HG03354 (cell line): ENCODE data around the gene CD79B.
"Not testable (repeated sequence)": the region's sequence is repeated elsewhere in the genome, so short reads cannot be mapped to it uniquely, and the experiment has no call there.

Experiments
- ATAC-seq: cut with Tn5 transposase; IDR thresholded peaks from one replicate; pipeline ENCODE4 v1.9.1; 2021; ENCODE audit warnings: mild to moderate bottlenecking; ENCODE audit not compliant: unreplicated experiment, poor library complexity, severe bottlenecking

Gene CD79B

DNA sequence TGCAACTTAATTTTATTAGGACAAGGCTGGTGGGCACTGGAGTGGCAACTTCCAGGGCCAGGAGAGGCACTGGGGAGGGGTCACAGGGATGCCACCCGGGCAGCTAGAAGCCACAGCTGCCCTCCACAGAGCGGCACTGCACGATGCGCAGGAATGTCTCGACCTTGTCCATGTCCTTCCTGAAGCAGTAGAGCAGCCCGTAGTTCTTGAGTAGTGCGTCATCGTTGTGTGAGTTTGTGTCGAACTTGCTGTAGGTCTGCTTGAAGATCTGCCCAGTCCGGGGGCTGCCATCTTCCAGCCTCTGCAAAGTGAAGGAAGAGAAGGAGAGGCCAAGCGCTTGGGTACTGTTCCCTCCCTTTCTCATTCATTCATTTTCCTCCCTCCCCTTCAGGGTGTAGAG is 14.9 kb downstream of the CD79B start:
- ATAC-seq = not testable (repeated sequence)

DNA sequence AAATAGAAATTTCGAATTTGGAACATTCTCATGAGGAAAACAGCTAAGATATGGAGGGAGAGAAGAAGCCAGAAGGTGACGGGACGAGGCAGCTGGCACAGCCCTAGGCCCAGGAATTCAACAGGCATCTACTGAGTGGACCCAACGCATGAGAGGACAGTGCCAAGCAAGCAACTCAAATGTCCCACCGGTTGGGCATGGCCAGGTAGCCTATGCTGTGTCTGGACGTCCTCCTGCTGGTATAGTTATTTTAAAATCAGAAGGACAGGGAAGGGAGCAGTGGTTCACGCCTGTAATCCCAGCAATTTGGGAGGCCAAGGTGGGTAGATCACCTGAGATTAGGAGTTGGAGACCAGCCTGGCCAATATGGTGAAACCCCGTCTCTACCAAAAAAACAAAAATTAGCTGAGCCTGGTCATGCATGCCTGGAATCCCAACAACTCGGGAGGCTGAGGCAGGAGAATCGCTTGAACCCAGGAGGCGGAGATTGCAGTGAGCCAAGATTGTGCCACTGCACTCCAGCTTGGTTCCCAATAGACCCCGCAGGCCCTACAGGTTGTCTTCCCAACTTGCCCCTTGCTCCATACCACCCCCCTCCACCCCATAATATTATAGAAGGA is 15.5 kb downstream of the CD79B start:
- ATAC-seq = no peak

GRCh38 chr17:63915753-63916152 is 16.4 kb downstream of the CD79B start:
- not testable (repeated sequence) for ATAC-seq

DNA sequence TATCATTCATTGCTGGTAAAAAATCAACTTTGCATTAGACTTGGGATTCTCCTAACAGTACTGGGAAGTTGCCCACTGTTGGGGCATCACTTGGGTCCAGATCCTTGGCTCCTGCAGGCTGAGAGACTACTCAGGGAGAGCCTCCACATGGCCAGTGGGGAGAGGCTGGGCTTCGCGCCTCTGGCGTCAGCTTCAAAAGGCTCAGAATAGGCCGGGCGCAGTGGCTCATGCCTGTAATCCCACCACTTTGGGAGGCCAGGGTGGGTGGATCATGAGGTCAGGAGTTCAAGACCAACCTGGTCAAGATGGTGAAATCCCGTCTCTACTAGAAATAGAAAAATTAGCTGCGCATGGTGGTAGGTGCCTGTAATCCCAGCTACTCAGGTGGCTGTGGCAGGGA is 17.7 kb downstream of the CD79B start:
- ATAC-seq = no peak

DNA sequence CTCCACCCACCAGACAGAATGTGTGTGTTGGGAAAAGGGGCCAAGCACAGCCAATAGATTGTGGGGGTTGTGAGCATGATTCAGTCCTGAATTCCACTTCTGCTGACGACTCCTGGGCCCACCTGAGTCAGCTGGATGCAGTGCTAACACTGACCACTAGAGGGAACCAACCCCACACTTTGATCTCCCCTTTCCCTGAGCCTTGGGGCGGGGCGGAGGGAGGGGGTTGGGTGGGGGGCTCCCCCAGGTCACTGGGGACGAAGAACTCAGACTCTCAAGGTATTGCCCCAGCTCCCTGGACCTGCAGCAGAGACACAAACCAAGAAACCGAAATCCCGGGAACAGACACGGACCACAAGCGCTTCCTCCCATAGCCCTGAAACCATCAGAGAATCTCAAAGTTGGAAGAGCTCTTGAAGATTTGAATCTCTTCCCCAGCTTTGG is 20.5 kb downstream of the CD79B start:
- no peak for ATAC-seq

- no peak for ATAC-seq
These were observed 21.0 kb downstream of the CD79B start, which contains the start of gene CSHL1 for GRCh38 chr17:63911041-63911635. Gene CSHL1, minus strand, starts transcription at chr17:63911258. Its CDS starts 62 bp downstream, at chr17:63911196.

DNA sequence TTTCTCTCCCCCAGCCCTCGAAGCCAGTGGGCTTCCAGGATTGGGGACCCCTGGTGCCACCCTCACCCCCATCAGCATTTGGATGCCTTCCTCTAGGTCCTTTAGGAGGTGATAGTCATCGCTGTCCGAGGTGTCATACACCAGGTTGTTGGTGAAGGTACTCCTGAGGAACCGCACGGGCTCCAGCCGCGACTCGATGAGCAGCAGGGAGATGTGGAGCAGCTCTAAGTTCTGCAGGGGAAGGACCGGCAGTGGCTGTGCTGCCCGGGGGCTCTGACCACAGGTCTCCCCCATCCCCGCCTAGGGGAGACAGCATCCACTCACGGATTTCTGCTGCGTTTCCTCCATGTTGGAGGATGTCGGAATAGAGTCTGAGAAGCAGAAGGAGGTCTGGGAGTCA is 22.0 kb downstream of the CD79B start:
- ATAC-seq = no peak

- not testable (repeated sequence) for ATAC-seq
These were observed 22.5 kb downstream of the CD79B start for GRCh38 chr17:63909586-63909985.

DNA sequence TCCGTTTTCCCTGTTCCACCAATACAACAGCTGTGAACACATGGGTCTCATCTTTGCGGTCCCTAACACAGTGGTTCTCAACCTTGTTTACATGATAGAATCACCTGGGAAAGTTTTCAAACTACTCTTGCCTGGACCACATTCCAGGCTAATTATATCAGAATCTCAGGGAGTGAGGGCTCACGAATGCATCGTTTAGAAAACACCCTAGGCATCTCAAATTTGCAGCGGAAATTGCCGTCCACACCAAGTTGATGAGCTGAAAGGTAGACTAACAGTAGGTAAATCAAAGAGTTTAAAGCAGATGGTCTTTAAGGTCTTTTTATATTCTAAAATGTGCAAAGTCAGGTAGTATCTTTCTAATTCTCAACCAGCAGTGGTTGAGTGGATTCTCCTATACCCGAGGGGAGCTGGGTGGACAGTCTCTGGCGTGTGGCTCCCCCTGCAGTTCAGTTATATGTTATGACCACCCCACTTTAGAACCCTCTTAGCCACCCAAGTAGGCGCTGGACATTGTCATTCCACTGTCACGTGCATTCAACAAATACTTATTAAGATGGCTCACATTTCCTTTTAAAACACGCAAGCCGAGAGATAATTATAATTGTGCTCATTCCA is 24.9 kb downstream of the CD79B start:
- ATAC-seq = not testable (repeated sequence)

DNA sequence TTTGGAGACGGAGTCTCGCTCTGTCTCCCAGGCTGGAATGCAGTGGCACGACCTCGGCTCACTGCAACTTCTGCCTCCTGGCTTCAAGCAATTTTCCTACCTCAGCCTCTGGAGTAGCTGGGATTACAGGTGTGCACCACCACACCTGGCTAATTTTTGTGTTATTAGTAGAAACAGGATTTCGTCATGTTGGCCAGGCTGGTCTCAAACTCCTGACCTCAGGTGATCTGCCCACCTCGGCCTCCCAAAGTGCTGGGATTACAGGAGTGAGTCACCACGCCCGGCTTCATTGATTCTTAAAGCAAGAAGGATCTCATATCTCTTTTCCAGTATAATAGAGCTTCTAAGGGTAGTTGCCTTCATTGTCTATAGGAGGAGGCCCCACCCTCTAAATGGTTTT is 27.3 kb downstream of the CD79B start:
- ATAC-seq = not testable (repeated sequence)

DNA sequence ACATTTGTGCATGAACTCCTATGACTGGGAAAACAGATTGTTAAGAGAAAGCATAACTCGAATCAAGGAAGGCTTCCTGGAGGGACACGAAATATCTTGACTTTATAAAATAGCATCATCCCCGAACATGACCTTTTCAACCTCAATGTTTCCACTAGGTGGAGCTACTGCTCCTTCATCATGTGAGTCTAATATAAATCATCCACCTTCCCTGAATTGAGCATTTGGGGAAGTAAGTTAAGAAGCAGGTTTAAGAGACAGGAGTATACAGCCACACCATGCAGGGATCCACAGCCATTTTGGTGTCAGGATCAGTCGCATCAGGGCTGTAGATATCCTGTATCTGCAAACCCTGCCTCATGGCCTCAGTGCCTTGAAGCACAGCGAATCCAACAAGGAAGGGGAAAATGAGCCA is 28.3 kb downstream of the CD79B start:
- not testable (repeated sequence) for ATAC-seq

- ATAC-seq = not testable (repeated sequence)
These were observed 30.2 kb downstream of the CD79B start for GRCh38 chr17:63901971-63902370.

GRCh38 chr17:63898899-63899798 is 33.0 kb downstream of the CD79B start:
- not testable (repeated sequence) for ATAC-seq

GRCh38 chr17:63896524-63897354 is 35.4 kb downstream of the CD79B start, which contains the start of gene CSH1:
Gene CSH1, minus strand, starts transcription at chr17:63896574. Its CDS starts 63 bp downstream, at chr17:63896511.
- ATAC-seq = not testable (repeated sequence)

GRCh38 chr17:63894821-63895220 is 37.3 kb downstream of the CD79B start:
- ATAC-seq = not testable (repeated sequence)

DNA sequence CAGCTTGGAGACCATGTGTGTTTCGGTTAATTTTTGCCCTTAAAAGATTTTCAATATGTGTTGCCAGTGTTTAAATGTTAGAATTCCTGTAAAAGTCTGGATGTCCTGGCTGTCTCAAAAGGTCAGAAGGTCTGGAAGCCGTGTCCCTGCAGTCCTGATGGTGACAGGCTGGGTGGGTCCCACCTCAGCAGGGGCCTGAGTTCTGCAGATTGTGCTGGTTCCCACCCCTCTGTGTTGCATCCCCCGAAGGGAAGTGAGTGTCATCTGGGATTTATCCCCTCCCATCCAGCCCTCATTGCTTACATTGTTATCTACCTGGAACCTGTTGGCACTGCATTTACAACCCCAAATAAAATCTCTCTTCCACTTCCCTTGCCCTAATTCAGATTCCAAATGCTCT is 38.1 kb downstream of the CD79B start:
- ATAC-seq = not testable (repeated sequence)

- not testable (repeated sequence) for ATAC-seq
These were observed 39.7 kb downstream of the CD79B start for GRCh38 chr17:63892316-63893037.

GRCh38 chr17:63889026-63889848 is 42.9 kb downstream of the CD79B start:
- not testable (repeated sequence) for ATAC-seq
